ENCODE data around the gene SLC9A7. TPM values are rescaled to one million over a fixed set of nuclear protein-coding genes. Genes with fewer than 3 reads are reported as not detected.

The SLC9A7 gene
- total RNA-seq, 1 experiment from 2014 or later, result 20.9 TPM

DNA sequence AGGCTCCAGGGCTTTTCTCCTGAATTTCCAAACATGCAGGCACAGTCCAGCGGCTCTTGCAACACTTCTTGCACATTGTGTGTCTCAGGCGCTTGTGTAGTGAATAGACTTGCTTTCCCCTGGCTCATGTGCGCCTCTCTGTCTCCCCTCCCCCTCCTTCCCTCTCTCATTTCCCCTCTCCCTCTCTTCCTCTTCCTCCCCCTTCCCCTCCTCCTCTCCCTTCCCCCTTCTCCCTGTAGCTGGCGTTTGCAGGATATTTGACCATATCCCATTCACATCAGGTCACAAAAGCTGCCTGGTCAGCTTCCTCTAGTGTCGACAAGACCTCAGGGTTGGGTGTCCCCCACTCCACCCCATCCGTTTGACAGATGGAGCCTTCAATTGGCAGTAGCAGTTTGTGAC is 182.9 kb downstream of the SLC9A7 start:
- no peak for DNase-seq
- CTCF ChIA-PET, result no interaction called here
- no peaks in the 10 kb centered on the region for H3K9me2 ChIP-seq (ENCODE audit: insufficient read depth)
- H3K79me2 ChIP-seq (ENCODE audit: low read depth), result no peaks in the 10 kb centered on the region
- no peaks in the 10 kb centered on the region for H3K27me3 ChIP-seq (ENCODE audit: insufficient read depth, low read depth)
- no peaks in the 10 kb centered on the region for H3K9me3 ChIP-seq (ENCODE audit: insufficient read depth, low read depth)
- H3F3A ChIP-seq (ENCODE audit: insufficient read depth, low read depth), result no peaks in the 10 kb centered on the region
- POLR2A ChIA-PET (ENCODE audit: unreplicated experiment), result no interaction called here
- no peak overlapping the region for H3K27ac ChIP-seq
- BruUV-seq (replicated peaks), result no TSS peak
- no peaks in the 10 kb centered on the region for H3K4me1 ChIP-seq (replicated peaks; ENCODE audit: insufficient read depth)
- no peak overlapping the region for H3K4me3 ChIP-seq
- H3K36me3 ChIP-seq (ENCODE audit: low read depth), result no peaks in the 10 kb centered on the region
- no peak overlapping the region for H3K4me2 ChIP-seq
- no peak overlapping the region for H2AFZ ChIP-seq
- intact Hi-C loops (cut with micrococcal nuclease; ENCODE audit: unreplicated experiment), result no loop called here
- H4K20me1 ChIP-seq (ENCODE audit: insufficient read depth), result no peaks in the 10 kb centered on the region
- TF ChIP-seq EZH2 (IDR thresholded peaks at IDR 0.05; ENCODE audit: low read depth) (no peak), CTCF (conservative IDR thresholded peaks at IDR 0.05) (no peak)

GRCh38 chrX:46575586-46575985 is 183.3 kb downstream of the SLC9A7 start:
- Histone ChIP-seq H2AFZ (no peak overlapping the region), H4K20me1 (ENCODE audit: insufficient read depth) (no peaks in the 10 kb centered on the region), H3K36me3 (ENCODE audit: low read depth) (no peaks in the 10 kb centered on the region), H3K4me3 (no peak overlapping the region), H3K27ac (no peak overlapping the region), H3K4me2 (no peak overlapping the region), H3K9me2 (ENCODE audit: insufficient read depth) (no peaks in the 10 kb centered on the region), H3K79me2 (ENCODE audit: low read depth) (no peaks in the 10 kb centered on the region), H3K9me3 (ENCODE audit: insufficient read depth, low read depth) (no peaks in the 10 kb centered on the region), H3F3A (ENCODE audit: insufficient read depth, low read depth) (no peaks in the 10 kb centered on the region), H3K27me3 (ENCODE audit: insufficient read depth, low read depth) (no peaks in the 10 kb centered on the region), H3K4me1 (replicated peaks; ENCODE audit: insufficient read depth) (no peaks in the 10 kb centered on the region)
- ChIA-PET CTCF (no interaction called here), POLR2A (ENCODE audit: unreplicated experiment) (no interaction called here)
- no peak for DNase-seq
- intact Hi-C loops (cut with micrococcal nuclease; ENCODE audit: unreplicated experiment), result no loop called here
- TF ChIP-seq CTCF (conservative IDR thresholded peaks at IDR 0.05) (no peak), EZH2 (IDR thresholded peaks at IDR 0.05; ENCODE audit: low read depth) (no peak)
- BruUV-seq (replicated peaks), result no TSS peak

DNA sequence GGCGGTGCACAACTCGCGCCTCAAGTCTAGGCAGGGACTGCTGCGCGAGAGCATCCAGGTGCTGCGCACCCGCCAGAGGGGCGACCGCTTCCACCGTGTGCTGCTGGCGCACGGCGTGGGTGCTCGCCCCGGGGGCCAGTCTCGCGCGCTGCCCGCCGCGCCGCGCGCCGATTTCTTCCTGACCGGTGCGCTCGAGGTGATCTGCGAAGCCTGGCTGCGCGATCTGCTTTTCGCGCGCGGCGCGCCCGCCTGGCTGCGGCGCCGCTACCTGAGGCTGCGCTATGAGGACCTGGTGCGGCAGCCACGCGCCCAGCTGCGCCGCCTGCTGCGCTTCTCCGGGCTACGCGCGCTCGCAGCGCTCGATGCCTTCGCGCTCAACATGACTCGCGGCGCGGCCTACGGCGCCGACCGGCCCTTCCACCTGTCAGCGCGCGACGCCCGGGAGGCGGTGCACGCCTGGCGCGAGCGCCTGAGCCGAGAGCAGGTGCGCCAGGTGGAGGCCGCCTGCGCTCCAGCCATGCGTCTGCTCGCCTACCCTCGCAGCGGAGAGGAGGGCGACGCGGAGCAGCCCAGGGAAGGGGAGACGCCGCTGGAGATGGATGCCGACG is 184.0 kb downstream of the SLC9A7 start:
- no peak for DNase-seq
- BruUV-seq (replicated peaks), result no TSS peak
- ChIA-PET POLR2A (ENCODE audit: unreplicated experiment) (no interaction called here), CTCF (no interaction called here)
- no peaks in the 10 kb centered on the region for H3K27me3 ChIP-seq (ENCODE audit: insufficient read depth, low read depth)
- no peaks in the 10 kb centered on the region for H3K9me2 ChIP-seq (ENCODE audit: insufficient read depth)
- TF ChIP-seq EZH2 (IDR thresholded peaks at IDR 0.05; ENCODE audit: low read depth) (no peak), CTCF (conservative IDR thresholded peaks at IDR 0.05) (no peak)
- no peak overlapping the region for H2AFZ ChIP-seq
- no peak overlapping the region for H3K4me2 ChIP-seq
- no peaks in the 10 kb centered on the region for H3K79me2 ChIP-seq (ENCODE audit: low read depth)
- no peaks in the 10 kb centered on the region for H3K4me1 ChIP-seq (replicated peaks; ENCODE audit: insufficient read depth)
- H4K20me1 ChIP-seq (ENCODE audit: insufficient read depth), result no peaks in the 10 kb centered on the region
- H3K27ac ChIP-seq, result no peak overlapping the region
- H3K36me3 ChIP-seq (ENCODE audit: low read depth), result no peaks in the 10 kb centered on the region
- no peaks in the 10 kb centered on the region for H3K9me3 ChIP-seq (ENCODE audit: insufficient read depth, low read depth)
- no peak overlapping the region for H3K4me3 ChIP-seq
- H3F3A ChIP-seq (ENCODE audit: insufficient read depth, low read depth), result no peaks in the 10 kb centered on the region
- intact Hi-C loops (cut with micrococcal nuclease; ENCODE audit: unreplicated experiment), result no loop called here
